Tibial nerve (tissue), 4 donors: ENCODE data around the gene ERO1B. TPM values are rescaled to one million over a fixed set of nuclear protein-coding genes. Genes with fewer than 3 reads are reported as not detected.

ENCODE experiments used
- DNase-seq, 2 donors: peaks; one replicate each; pipeline ENCODE4 v3.0.0-alpha.2; 2019; ENCODE audit warnings: low spot score in 2 of 2
- H3K27ac ChIP-seq, 4 donors: fragments of 200-600 bp; sonication (generic) in 3 of 4; one replicate each; pipeline ENCODE4 v1.5.1; 2017 to 2019; ENCODE audit warnings: mild to moderate bottlenecking in 1 of 4
- H3K27me3 ChIP-seq, 2 donors: fragments of 200-600 bp; sonication (generic) in 1 of 2; one replicate each; pipeline versions ENCODE4 v1.5.1 to v1.6.0; 2017 to 2019
- H3K36me3 ChIP-seq, 3 donors: fragments of 200-600 bp; sonication (generic); one replicate each; pipeline ENCODE4 v1.5.1; 2018 to 2019
- H3K4me1 ChIP-seq, 4 donors: fragments of 200-600 bp; sonication (generic) in 3 of 4; one replicate each; pipeline ENCODE4 v1.5.1; 2017 to 2019
- H3K4me3 ChIP-seq, 4 donors: fragments of 200-600 bp; sonication (generic) in 3 of 4; one replicate each; pipeline ENCODE4 v1.5.1; 2017 to 2019; ENCODE audit warnings: mild to moderate bottlenecking in 1 of 4, moderate library complexity in 1 of 4
- H3K9me3 ChIP-seq, 4 donors: fragments of 200-600 bp; sonication (generic) in 3 of 4; one replicate each; pipeline ENCODE4 v1.5.1; 2017 to 2019
- EP300 ChIP-seq, 2 donors: sonication (generic); formaldehyde crosslinking; IDR thresholded peaks; one replicate each; pipeline ENCODE4 v1.6.1; 2017; ENCODE audit warnings: antibody characterized with exemption in 2 of 2, mild to moderate bottlenecking in 1 of 2
- POLR2A ChIP-seq, 2 donors: fragments of 450-650 bp; IDR thresholded peaks; one replicate each; pipeline ENCODE4 v1.6.1; 2017; ENCODE audit warnings: antibody characterized with exemption in 2 of 2, mild to moderate bottlenecking in 2 of 2, moderate library complexity in 2 of 2
- WGBS, 2 donors: methylation state at CpG; one replicate each; pipeline ENCODE4 v1.1.5; 2018; 5-methylcytosine and 5-hydroxymethylcytosine counted together
- small RNA-seq: library from RNA; depleted of rRNA; stranded (forward); fragments of <200 nt; gene quantifications from one replicate; pipeline ENCODE3, GENCODE V24; 2016
- total RNA-seq, 4 donors: library from RNA; depleted of rRNA; stranded (reverse); fragments of >200 nt; gene quantifications; one replicate each; pipeline ENCODE4 v1.1.0, GENCODE V29; 2016
- TF ChIP-seq, protein P1 (sequence below), 5 experiments: fragments of 200-600 bp in 3 of 5; fragments of 450-650 bp in 2 of 5; sonication (generic) in 3 of 5; IDR thresholded peaks; one replicate each; pipeline ENCODE4 v1.5.1; 2016 to 2019; ENCODE audit warnings: antibody characterized with exemption in 5 of 5, mild to moderate bottlenecking in 3 of 5, moderate library complexity in 2 of 5

ERO1B gene
- total RNA-seq, 4 donors from 2014 or later = 12.9 to 16.6 (median 14.5) TPM

DNA sequence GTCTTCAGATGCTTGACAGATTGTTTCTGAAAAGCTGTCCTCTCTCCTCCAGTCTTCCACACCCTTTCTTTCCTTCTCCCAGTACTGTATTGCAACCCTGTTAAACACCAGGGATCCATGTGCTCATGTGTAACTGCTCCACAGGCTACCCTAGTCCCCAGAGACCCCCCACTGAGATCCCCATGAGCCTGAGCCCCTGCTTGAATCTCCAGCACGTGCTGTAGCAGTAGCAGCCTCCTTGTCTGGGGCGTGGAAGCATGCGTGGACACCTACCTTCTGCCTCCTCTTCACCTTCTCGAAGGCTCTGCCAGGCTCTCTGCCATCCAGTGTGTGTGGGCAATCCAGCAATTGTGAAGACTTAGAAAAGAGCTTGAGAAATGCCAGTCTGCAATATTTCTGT is 114.2 kb downstream of the ERO1B start:
- Histone ChIP-seq H3K27me3 (no peaks in the 10 kb centered on the region), H3K9me3 (peaks cover 0 to 3% (median 0%) of the 10 kb centered on the region in 4 donors), H3K27ac (peak overlapping the region in 1 of 4 donors; percentile 29), H3K4me3 (no peak overlapping the region), H3K4me1 (peaks cover 0 to 39% (median 9%) of the 10 kb centered on the region in 4 donors), H3K36me3 (peaks cover 0 to 22% (median 0%) of the 10 kb centered on the region in 3 donors)
- DNase-seq = no peak
- WGBS, 2 donors = 76 to 80% methylated on average over 4 of the region's 4 CpGs
- TF ChIP-seq EP300 (IDR thresholded peaks at IDR 0.05) = no peak
- TF ChIP-seq, protein P1, sequence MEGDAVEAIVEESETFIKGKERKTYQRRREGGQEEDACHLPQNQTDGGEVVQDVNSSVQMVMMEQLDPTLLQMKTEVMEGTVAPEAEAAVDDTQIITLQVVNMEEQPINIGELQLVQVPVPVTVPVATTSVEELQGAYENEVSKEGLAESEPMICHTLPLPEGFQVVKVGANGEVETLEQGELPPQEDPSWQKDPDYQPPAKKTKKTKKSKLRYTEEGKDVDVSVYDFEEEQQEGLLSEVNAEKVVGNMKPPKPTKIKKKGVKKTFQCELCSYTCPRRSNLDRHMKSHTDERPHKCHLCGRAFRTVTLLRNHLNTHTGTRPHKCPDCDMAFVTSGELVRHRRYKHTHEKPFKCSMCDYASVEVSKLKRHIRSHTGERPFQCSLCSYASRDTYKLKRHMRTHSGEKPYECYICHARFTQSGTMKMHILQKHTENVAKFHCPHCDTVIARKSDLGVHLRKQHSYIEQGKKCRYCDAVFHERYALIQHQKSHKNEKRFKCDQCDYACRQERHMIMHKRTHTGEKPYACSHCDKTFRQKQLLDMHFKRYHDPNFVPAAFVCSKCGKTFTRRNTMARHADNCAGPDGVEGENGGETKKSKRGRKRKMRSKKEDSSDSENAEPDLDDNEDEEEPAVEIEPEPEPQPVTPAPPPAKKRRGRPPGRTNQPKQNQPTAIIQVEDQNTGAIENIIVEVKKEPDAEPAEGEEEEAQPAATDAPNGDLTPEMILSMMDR (IDR thresholded peaks at IDR 0.05) = no peak
- TF ChIP-seq POLR2A (IDR thresholded peaks at IDR 0.05) = no peak

DNA sequence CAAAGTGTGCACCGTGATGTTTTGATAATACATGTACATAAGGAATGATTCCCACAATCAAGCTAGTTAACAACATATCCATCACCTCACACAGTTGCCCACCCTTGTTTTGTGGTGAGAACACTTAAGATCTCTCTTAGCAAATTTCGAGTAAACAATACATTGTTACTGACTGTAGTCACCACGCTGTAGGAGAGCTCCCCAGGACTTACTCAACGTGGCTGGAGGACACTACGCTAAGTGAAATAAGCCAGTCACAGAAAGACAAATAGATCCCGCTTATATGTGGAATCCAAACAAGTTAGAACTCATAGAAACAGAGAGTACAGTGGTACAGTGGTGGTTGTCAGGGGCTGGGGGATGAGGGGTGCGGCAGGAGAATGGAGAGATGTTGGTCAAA is 114.6 kb downstream of the ERO1B start:
- H3K4me3 ChIP-seq = no peak overlapping the region
- 87% methylated on average over 7 of the region's 7 CpGs for WGBS, 2 donors
- H3K9me3 ChIP-seq = peaks cover 0 to 8% (median 0%) of the 10 kb centered on the region in 4 donors
- H3K27me3 ChIP-seq = no peaks in the 10 kb centered on the region
- peak overlapping the region in 1 of 4 donors; percentile 29 for H3K27ac ChIP-seq
- TF ChIP-seq EP300 (IDR thresholded peaks at IDR 0.05) = no peak
- TF ChIP-seq, protein P1 (IDR thresholded peaks at IDR 0.05) = no peak
- no peak for DNase-seq
- peaks cover 0 to 26% (median 0%) of the 10 kb centered on the region in 3 donors for H3K36me3 ChIP-seq
- peaks cover 0 to 39% (median 9%) of the 10 kb centered on the region in 4 donors for H3K4me1 ChIP-seq

DNA sequence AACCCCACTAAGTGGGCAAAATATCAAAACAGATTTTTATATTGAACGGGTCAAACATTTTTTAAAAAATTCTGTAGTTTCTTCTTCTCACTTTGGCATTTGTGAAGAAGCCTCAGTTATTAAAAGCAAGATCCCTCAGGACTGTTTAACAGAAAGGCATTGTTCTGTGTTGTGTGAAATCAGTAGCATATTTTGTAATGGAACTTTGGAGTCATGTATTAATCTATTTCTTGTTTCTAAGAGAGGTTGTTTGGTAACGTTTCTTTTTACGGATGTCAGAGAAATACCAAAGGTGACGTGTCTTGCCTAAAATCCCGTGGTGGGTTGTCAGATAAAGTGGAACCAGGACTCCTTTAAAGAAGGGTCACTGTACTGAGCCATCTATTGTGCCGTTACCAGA is 115.7 kb downstream of the ERO1B start:
- Histone ChIP-seq H3K4me1 (peaks cover 0 to 39% (median 9%) of the 10 kb centered on the region in 4 donors), H3K9me3 (peaks cover 0 to 19% (median 0%) of the 10 kb centered on the region in 4 donors), H3K27ac (peak overlapping the region in 1 of 4 donors; percentile 37), H3K36me3 (peaks cover 0 to 35% (median 0%) of the 10 kb centered on the region in 3 donors), H3K27me3 (no peaks in the 10 kb centered on the region), H3K4me3 (no peak overlapping the region)
- TF ChIP-seq POLR2A (IDR thresholded peaks at IDR 0.05) = no peak
- TF ChIP-seq, protein P1 (IDR thresholded peaks at IDR 0.05) = no peak
- no peak for TF ChIP-seq EP300 (IDR thresholded peaks at IDR 0.05)
- DNase-seq = no peak
- 37 to 41% methylated on average over 6 of the region's 6 CpGs for WGBS, 2 donors

Small RNAs within 50 kb of the gene (small RNA-seq; reads per million reads assigned to genes)
- gene RNU2-70P = 1.0 reads per million, percentile 19 among the genes with 10 or more reads in this experiment

Other genes starting within 250 kb of the ERO1B start
- 100 to 1,000 TPM; 192 to 321 (median 215) TPM for gene NID1, start 216.9 kb downstream of the ERO1B start, total RNA-seq
- gene GPR137B, start 139.4 kb downstream of the ERO1B start, total RNA-seq = 10 to 100 TPM; 51.1 to 94.8 (median 74.0) TPM
- 1 to 10 TPM in 1 of 4 donors, under 1 TPM in 3; 0.42 to 1.2 (median 0.82) TPM for gene EDARADD, start 112.3 kb upstream of the ERO1B start, total RNA-seq
- 10 to 100 TPM; 62.0 to 93.3 (median 76.8) TPM for gene LGALS8, start 242.0 kb upstream of the ERO1B start, total RNA-seq